Neutrophil (primary cell): ENCODE data around the gene GABRP.
A peak's percentile ranks its signal among the peaks of the same experiment; 100 is the strongest.

Experiments
- H3K27ac ChIP-seq: fragments of 200-600 bp; sonication (generic); 2 replicates; pipeline ENCODE4 v1.5.1; 2016; ENCODE audit warnings: mild to moderate bottlenecking, moderate library complexity
- H3K27me3 ChIP-seq: fragments of 200-600 bp; sonication (generic); 2 replicates; pipeline ENCODE4 v1.6.0; 2016; ENCODE audit warnings: mild to moderate bottlenecking
- H3K36me3 ChIP-seq: fragments of 200-600 bp; sonication (generic); 2 replicates; pipeline ENCODE4 v1.5.1; 2017
- H3K4me1 ChIP-seq, 2 experiments: fragments of 200-600 bp in 1 of 2; sonication (generic) in 1 of 2; 1 replicate in 1 of 2; 2 replicates in 1 of 2; pipeline versions ENCODE4 v1.5.1 to v1.6.1; 2013 to 2016; ENCODE audit warnings: low read depth in 1 of 2, low read length in 1 of 2, mild to moderate bottlenecking in 1 of 2, moderate library complexity in 1 of 2; ENCODE audit not compliant: control insufficient read depth in 1 of 2, insufficient read depth in 1 of 2
- H3K4me3 ChIP-seq, 2 experiments: fragments of 200-600 bp in 1 of 2; sonication (generic) in 1 of 2; 1 replicate in 1 of 2; 2 replicates in 1 of 2; pipeline ENCODE4 v1.5.1; 2013 to 2016; ENCODE audit warnings: low read depth in 1 of 2, low read length in 1 of 2, mild to moderate bottlenecking in 1 of 2, moderate library complexity in 1 of 2
- H3K9me3 ChIP-seq: fragments of 200-600 bp; sonication (generic); 2 replicates; pipeline ENCODE4 v1.5.1; 2016
- TF ChIP-seq, protein P1 (sequence below): fragments of 200-600 bp; sonication (generic); IDR thresholded peaks from 2 replicates; pipeline ENCODE4 v1.5.1; 2016; ENCODE audit warnings: antibody characterized with exemption

GABRP gene

DNA sequence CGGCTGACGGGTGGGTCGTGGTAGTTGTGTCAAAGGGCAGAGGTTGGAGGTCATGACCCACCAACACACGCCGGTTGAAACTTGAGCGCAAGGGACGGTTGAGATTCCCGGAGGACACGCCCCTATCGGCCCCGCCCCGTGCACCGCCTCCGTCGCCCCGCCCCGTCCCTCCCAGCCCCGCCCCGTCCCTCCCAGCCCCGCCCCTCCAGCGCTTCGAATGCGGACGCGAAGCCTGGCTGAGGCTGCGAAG is 78.1 kb downstream of the GABRP start:
- Histone ChIP-seq H3K9me3 (peaks cover 7% of the 10 kb centered on the region), H3K4me3 (peak overlapping the region; percentile 38 to 55), H3K27me3 (peaks cover 46% of the 10 kb centered on the region), H3K27ac (no peak overlapping the region), H3K4me1 (peaks cover 9 to 13% of the 10 kb centered on the region in 2 experiments), H3K36me3 (no peaks in the 10 kb centered on the region)
- TF ChIP-seq, protein P1, sequence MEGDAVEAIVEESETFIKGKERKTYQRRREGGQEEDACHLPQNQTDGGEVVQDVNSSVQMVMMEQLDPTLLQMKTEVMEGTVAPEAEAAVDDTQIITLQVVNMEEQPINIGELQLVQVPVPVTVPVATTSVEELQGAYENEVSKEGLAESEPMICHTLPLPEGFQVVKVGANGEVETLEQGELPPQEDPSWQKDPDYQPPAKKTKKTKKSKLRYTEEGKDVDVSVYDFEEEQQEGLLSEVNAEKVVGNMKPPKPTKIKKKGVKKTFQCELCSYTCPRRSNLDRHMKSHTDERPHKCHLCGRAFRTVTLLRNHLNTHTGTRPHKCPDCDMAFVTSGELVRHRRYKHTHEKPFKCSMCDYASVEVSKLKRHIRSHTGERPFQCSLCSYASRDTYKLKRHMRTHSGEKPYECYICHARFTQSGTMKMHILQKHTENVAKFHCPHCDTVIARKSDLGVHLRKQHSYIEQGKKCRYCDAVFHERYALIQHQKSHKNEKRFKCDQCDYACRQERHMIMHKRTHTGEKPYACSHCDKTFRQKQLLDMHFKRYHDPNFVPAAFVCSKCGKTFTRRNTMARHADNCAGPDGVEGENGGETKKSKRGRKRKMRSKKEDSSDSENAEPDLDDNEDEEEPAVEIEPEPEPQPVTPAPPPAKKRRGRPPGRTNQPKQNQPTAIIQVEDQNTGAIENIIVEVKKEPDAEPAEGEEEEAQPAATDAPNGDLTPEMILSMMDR: no peak

DNA sequence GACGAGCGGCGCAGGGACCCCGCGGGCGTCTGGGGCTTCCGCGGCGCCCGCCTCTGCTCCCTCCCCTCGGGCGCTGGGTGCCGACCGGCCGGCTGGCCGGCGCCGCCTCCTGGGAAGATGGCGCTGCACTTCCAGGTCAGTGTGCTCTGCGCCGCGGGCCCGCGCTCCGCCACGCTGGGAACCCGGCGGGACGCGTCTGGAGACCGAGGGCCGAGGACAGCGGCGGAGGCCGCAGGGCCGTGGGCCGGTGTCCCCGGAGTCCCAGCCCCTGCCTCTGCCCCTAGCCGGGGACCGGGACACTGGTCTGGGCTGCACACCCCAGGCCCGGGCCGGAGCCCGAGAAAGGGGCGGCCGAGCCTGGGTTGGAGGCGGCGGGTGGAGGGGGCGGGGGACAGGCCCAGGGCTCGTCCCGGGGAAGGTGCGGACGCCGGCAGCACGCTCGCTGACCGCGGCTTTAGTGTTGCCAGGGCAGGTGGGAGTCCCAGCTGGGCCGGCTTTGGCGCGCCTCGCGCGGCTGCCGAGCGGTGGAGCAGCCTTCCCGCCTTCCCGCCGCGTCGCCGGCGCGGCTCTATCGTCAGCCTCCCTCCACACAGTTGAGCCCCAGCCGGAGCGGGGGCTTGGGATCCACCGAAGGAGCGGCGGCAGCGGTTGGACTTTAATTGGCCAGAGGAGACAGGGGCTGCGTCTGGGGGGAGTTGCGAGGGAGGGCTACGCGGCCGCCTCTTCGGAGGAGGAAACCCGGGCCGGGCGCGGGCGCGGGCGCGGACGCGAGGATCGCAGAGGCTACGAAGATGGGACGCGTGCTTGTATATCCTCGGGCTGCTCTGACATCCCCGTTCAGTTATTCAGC is 78.6 kb downstream of the GABRP start, which contains the start of gene RANBP17:
Gene RANBP17 (plus strand): TSS at position 102 of the 850 bp plus-strand sequence.
- H3K4me3 ChIP-seq: peak within 1 kb of the TSS; percentile 38 to 55
- TF ChIP-seq, protein P1: no peak
- peaks cover 7% of the 10 kb centered on the region for H3K9me3 ChIP-seq
- peaks cover 9 to 13% of the 10 kb centered on the region in 2 experiments for H3K4me1 ChIP-seq
- H3K27me3 ChIP-seq: peaks cover 46% of the 10 kb centered on the region
- no peaks in the 10 kb centered on the region for H3K36me3 ChIP-seq
- no peak within 1 kb of the TSS for H3K27ac ChIP-seq

DNA sequence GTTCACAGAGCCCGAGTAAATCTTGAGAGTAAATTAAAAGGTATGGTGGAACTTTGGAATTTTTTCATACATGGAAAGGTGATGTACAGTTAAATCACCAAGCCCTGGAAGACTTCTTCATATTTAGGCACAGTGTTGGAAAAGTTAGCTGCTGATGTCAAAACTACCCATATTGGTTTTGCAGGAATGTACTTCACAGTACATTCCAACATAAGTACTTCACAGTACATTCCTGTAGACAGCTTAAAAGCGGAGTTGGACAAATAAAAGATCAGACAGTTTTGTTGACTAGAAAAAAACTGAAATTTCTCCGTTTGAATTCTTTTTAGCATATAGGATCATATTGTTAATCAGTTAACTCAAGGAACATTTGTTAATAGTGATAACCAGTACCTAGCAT is 80.1 kb downstream of the GABRP start:
- Histone ChIP-seq H3K27ac (no peak overlapping the region), H3K36me3 (no peaks in the 10 kb centered on the region), H3K9me3 (peaks cover 7% of the 10 kb centered on the region), H3K27me3 (peaks cover 46% of the 10 kb centered on the region), H3K4me1 (peaks cover 9 to 13% of the 10 kb centered on the region in 2 experiments), H3K4me3 (no peak overlapping the region)
- TF ChIP-seq, protein P1: no peak
